RPMI8226 (cell line): ENCODE measurements around the gene TTLL6.
"Not testable (repeated sequence)": the region's sequence is repeated elsewhere in the genome, so short reads cannot be mapped to it uniquely, and the experiment has no call there.

Experiments
- DNase-seq: peaks from one replicate; pipeline ENCODE4 v3.0.0-alpha.2; 2015

Gene TTLL6

GRCh38 chr17:48814504-48814903 is 2.5 kb downstream of the TTLL6 start:
- peak; percentile 64 for DNase-seq

- DNase-seq: no peak
Observed at GRCh38 chr17:48812001-48812400, 5.0 kb downstream of the TTLL6 start.

- DNase-seq: no peak
Observed at GRCh38 chr17:48809182-48809581, 7.8 kb downstream of the TTLL6 start.

- DNase-seq: peak; percentile 67
Observed at GRCh38 chr17:48804936-48805411, 12.1 kb downstream of the TTLL6 start.

- DNase-seq: no peak
Observed at GRCh38 chr17:48800626-48801217, 16.3 kb downstream of the TTLL6 start.

- DNase-seq: no peak
Observed at GRCh38 chr17:48799069-48799723, 17.8 kb downstream of the TTLL6 start.

GRCh38 chr17:48796163-48796522 is 20.9 kb downstream of the TTLL6 start:
- DNase-seq: not testable (repeated sequence)

- DNase-seq: no peak
Observed at GRCh38 chr17:48795444-48796162, 21.4 kb downstream of the TTLL6 start.

- no peak for DNase-seq
Observed at GRCh38 chr17:48792033-48792798, 24.8 kb downstream of the TTLL6 start.

GRCh38 chr17:48791128-48792032 is 25.6 kb downstream of the TTLL6 start:
- peak; percentile 63 for DNase-seq

- DNase-seq: no peak
Observed at GRCh38 chr17:48790607-48791127, 26.4 kb downstream of the TTLL6 start.

- no peak for DNase-seq
Observed at GRCh38 chr17:48787828-48788227, 29.2 kb downstream of the TTLL6 start.

GRCh38 chr17:48779421-48779820 is 37.6 kb downstream of the TTLL6 start:
- no peak for DNase-seq

- DNase-seq: no peak
Observed at GRCh38 chr17:48776602-48777001, 40.4 kb downstream of the TTLL6 start.

GRCh38 chr17:48773245-48773644 is 43.8 kb downstream of the TTLL6 start:
- DNase-seq: no peak

GRCh38 chr17:48770954-48771353 is 46.1 kb downstream of the TTLL6 start:
- no peak for DNase-seq

GRCh38 chr17:48769009-48769675 is 47.9 kb downstream of the TTLL6 start:
- DNase-seq: no peak

GRCh38 chr17:48767263-48767774 is 49.7 kb downstream of the TTLL6 start:
- no peak for DNase-seq

GRCh38 chr17:48761114-48761513 is 55.9 kb downstream of the TTLL6 start:
- no peak for DNase-seq

GRCh38 chr17:48760411-48760810 is 56.6 kb downstream of the TTLL6 start:
- DNase-seq: no peak

- DNase-seq: no peak
Observed at GRCh38 chr17:48759288-48759687, 57.7 kb downstream of the TTLL6 start.
